Measurements from ENCODE around the gene MX2. TPM values are rescaled to one million over a fixed set of nuclear protein-coding genes. Genes with fewer than 3 reads are reported as not detected.

Gene MX2
- total RNA-seq, 2 experiments from 2014 or later: 9.2 to 10.3 TPM

GRCh38 chr21:41342035-41342434, 19.8 kb upstream of the MX2 start:
- TF ChIP-seq CTCF (IDR thresholded peaks at IDR 0.05): no peak
- ChIA-PET CTCF (no interaction called here), POLR2A (no interaction called here)
- Mint-ChIP-seq H3K4me1 (ENCODE audit: low read depth) (no peaks in the 10 kb centered on the region), H3K4me3 (no peak overlapping the region), H3K27ac (no peak overlapping the region), H3K36me3 (ENCODE audit: low read depth) (no peaks in the 10 kb centered on the region), H3K27me3 (peaks cover 4% of the 10 kb centered on the region), H3K9me3 (peaks cover 4% of the 10 kb centered on the region)
- ATAC-seq: no peak
- no peak for DNase-seq
- intact Hi-C loops (cut with micrococcal nuclease): no loop called here

- DNase-seq (no peak), ATAC-seq (no peak)
- Mint-ChIP-seq H3K4me1 (ENCODE audit: low read depth) (no peaks in the 10 kb centered on the region), H3K36me3 (ENCODE audit: low read depth) (no peaks in the 10 kb centered on the region), H3K27me3 (peaks cover 4% of the 10 kb centered on the region), H3K27ac (no peak overlapping the region), H3K9me3 (peaks cover 4% of the 10 kb centered on the region), H3K4me3 (no peak overlapping the region)
- ChIA-PET POLR2A (no interaction called here), CTCF (interaction anchor here (1.2 to 2.0 kb wide), 2 partner anchors 26 to 61 kb away, joined by 3 to 5 read pairs; no protein-coding TSS in a partner anchor)
- no peak for TF ChIP-seq CTCF (IDR thresholded peaks at IDR 0.05)
- intact Hi-C loops (cut with micrococcal nuclease): no loop called here
These were observed 17.7 kb upstream of the MX2 start for GRCh38 chr21:41344146-41344545.

- TF ChIP-seq CTCF (IDR thresholded peaks at IDR 0.05): no peak
- H3K4me3 Mint-ChIP-seq: no peak overlapping the region
- DNase-seq (no peak), ATAC-seq (no peak)
- H3K9me3 Mint-ChIP-seq: peaks cover 4% of the 10 kb centered on the region
- ChIA-PET CTCF (no interaction called here), POLR2A (no interaction called here)
- H3K36me3 Mint-ChIP-seq (ENCODE audit: low read depth): no peaks in the 10 kb centered on the region
- peaks cover 4% of the 10 kb centered on the region for H3K27me3 Mint-ChIP-seq
- no peaks in the 10 kb centered on the region for H3K4me1 Mint-ChIP-seq (ENCODE audit: low read depth)
- H3K27ac Mint-ChIP-seq: no peak overlapping the region
- intact Hi-C loops (cut with micrococcal nuclease): no loop called here
These were observed 16.5 kb upstream of the MX2 start for GRCh38 chr21:41345356-41345755.

GRCh38 chr21:41345934-41346685, 15.7 kb upstream of the MX2 start:
- ATAC-seq: no peak
- Mint-ChIP-seq H3K27ac (no peak overlapping the region), H3K27me3 (peaks cover 4% of the 10 kb centered on the region), H3K4me1 (ENCODE audit: low read depth) (no peaks in the 10 kb centered on the region), H3K9me3 (peaks cover 4% of the 10 kb centered on the region), H3K36me3 (ENCODE audit: low read depth) (no peaks in the 10 kb centered on the region), H3K4me3 (no peak overlapping the region)
- TF ChIP-seq CTCF (IDR thresholded peaks at IDR 0.05): no peak
- ChIA-PET CTCF (no interaction called here), POLR2A (no interaction called here)
- intact Hi-C loops (cut with micrococcal nuclease): no loop called here
- DNase-seq: no peak

- ChIA-PET POLR2A (no interaction called here), CTCF (no interaction called here)
- Mint-ChIP-seq H3K9me3 (peaks cover 4% of the 10 kb centered on the region), H3K27ac (no peak overlapping the region), H3K4me1 (ENCODE audit: low read depth) (no peaks in the 10 kb centered on the region), H3K4me3 (no peak overlapping the region), H3K36me3 (ENCODE audit: low read depth) (no peaks in the 10 kb centered on the region), H3K27me3 (peaks cover 2% of the 10 kb centered on the region)
- intact Hi-C loops (cut with micrococcal nuclease): no loop called here
- ATAC-seq (no peak), DNase-seq (no peak)
- no peak for TF ChIP-seq CTCF (IDR thresholded peaks at IDR 0.05)
These were observed 15.1 kb upstream of the MX2 start for GRCh38 chr21:41346758-41347157.
